A549 treated with DMSO at 1 μM for 4 hours (cell line): ENCODE data around the gene CPE. TPM values are rescaled to one million over a fixed set of nuclear protein-coding genes. Genes with fewer than 3 reads are reported as not detected.

Source experiments
- total RNA-seq: library from RNA; stranded (reverse); fragments of 200-300 nt; extraction: Qiagen RNA extraction; gene quantifications from 5 replicates; pipeline ENCODE4 v1.2.3, GENCODE V29; 2022; ENCODE audit warnings: low read depth

CPE gene
- total RNA-seq = 1.3 to 1.6 TPM (median 1.4 TPM) in 5 replicates

GRCh38 chr4:165378745-165379677 lies at the start of gene CPE:
Gene CPE, plus strand, starts transcription at chr4:165379008. Its CDS starts 214 bp downstream, at chr4:165379222.

Other genes with a start within 250 kb of the CPE start
- 9.9 to 13.0 TPM (median 12.0 TPM) in 5 replicates for gene KLHL2, start 171.4 kb upstream of the CPE start, total RNA-seq
- gene MSMO1, start 51.3 kb upstream of the CPE start, total RNA-seq = 18.4 to 23.4 TPM (median 18.9 TPM) in 5 replicates